ENCODE data around the gene BICDL2. TPM values are rescaled to one million over a fixed set of nuclear protein-coding genes. Genes with fewer than 3 reads are reported as not detected.
A peak's percentile ranks its signal among the peaks of the same experiment; 100 is the strongest.

The BICDL2 gene
- total and polyA plus RNA-seq, 9 of the 15 experiments (the other 6 are each of a cell fraction or from before 2014, with no cell fraction given) = 0.09 to 0.28 (median 0.09) TPM; not detected in 6

DNA sequence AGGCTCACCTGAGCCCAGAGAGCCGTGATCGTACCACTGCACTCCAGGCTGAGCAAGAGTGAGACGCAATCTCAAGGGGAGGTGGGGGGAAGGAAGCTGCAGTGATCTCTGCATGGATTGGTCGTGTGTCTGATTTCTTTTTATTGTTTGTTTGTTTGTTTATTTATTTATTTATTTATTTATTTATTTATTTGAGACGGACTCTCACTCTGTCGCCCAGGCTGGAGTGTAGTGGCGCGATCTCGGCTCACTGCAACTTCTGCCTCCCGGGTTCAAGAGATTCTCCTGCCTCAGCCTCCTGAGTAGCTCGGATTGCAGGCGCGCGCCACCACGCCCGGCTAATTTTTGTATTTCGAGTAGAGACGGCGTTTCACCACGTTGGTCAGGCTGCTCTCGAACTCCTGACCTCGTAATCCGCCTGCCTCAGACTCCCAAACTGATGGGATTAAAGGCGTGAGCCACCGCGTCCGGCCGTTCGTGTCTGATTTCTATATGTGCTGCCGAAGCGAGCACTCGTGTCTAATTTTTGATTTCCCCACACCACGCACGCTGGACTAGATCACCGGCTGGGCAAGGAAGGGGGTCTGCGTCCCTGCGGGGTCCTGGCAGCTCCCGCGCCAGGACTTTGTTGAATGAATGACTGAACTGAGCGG, 17.0 kb downstream of the BICDL2 start (continued):
- TF ChIP-seq GTF2B (IDR thresholded peaks at IDR 0.05; ENCODE audit: extremely low read depth, insufficient read length) = no peak
- TF ChIP-seq HBP1 (CRISPR knock-in tag; IDR thresholded peaks at IDR 0.05) = peak; percentile 93
- TF ChIP-seq STAT6 (CRISPR knock-in tag; IDR thresholded peaks at IDR 0.05) = 0 out of 2 replicates have a peak, but pooled peaks have one; percentile 60
- 0 out of 4 replicates have a peak, but pooled peaks of 1 of the 2 experiments have one; percentile 12 for TF ChIP-seq TRIM24 (IDR thresholded peaks at IDR 0.05)
- TF ChIP-seq MBD1 (CRISPR knock-in tag; IDR thresholded peaks at IDR 0.05) = 0 out of 2 replicates have a peak, but pooled peaks have one; percentile 19

Data from K562 (cell line).